ENCODE data around the gene CDK6.
"Not testable (repeated sequence)": the region's sequence is repeated elsewhere in the genome, so short reads cannot be mapped to it uniquely, and the experiment has no call there.

CDK6 gene

DNA sequence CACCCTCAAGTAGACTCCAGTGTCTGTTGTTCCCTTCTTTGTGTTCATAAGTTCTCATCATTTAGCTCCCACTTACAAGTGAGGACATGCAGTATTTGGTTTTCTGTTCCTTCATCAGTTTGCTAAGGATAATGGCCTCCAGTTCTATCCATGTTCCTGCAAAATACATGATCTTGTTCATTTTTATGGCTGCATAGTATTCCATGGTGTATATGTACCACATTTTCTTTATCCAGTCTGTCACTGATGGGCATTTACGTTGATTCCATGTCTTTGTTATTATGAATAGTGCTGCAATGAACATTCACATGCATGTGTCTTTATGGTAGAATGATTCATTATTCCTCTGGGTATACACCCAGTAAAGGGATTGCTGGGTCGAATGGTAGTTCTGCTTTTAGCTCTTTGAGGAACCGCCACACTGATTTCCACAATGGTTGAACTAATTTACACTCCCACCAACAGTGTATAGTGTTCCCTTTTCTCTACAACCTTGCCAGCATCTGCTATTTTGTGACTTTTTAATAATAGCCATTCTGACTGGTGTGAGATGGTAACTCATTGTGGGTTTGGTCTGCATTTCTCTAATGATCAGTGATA is 79.0 kb downstream of the CDK6 start:
- DNase-seq, result not testable (repeated sequence)

GRCh38 chr7:92755680-92756079 is 80.7 kb downstream of the CDK6 start:
- DNase-seq, result no peak

DNA sequence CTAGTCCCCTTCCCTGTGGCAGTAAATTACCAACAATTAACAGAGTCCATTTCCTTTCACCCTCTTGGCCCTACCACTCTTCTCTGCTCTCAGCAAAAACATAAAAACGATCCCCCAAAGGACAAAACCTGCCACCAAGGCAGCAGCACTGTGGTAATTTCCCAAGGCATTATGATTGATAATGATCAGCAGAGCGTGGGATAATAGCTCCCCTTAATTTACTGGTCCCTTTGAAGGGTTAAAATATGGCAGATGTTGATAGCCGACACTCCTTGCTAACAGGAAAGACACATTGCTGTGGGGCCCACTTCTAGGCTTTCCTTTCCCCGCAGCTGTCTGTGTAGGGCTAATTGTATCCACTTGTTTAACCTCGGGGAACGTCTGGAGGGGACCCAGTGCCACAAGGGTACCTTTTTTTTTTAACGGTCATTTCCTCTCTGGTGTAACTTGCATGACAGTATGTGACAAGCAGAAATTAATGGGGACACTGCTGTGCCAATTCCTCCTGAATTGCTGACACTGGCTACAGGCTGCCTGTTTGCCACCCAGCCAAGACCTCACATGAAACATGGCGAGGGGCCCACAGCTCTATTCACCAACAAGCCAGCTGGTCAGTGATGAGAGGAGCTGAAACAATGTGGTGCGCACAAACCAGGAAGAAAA is 81.3 kb downstream of the CDK6 start:
- no peak for DNase-seq

- no peak for DNase-seq
These were observed 82.8 kb downstream of the CDK6 start for GRCh38 chr7:92753614-92754013.

GRCh38 chr7:92751902-92752901 is 84.2 kb downstream of the CDK6 start:
- no peak for DNase-seq

- no peak for DNase-seq
These were observed 85.4 kb downstream of the CDK6 start for GRCh38 chr7:92750946-92751345.

- DNase-seq, result no peak
These were observed 85.9 kb downstream of the CDK6 start for GRCh38 chr7:92750447-92750839.

DNA sequence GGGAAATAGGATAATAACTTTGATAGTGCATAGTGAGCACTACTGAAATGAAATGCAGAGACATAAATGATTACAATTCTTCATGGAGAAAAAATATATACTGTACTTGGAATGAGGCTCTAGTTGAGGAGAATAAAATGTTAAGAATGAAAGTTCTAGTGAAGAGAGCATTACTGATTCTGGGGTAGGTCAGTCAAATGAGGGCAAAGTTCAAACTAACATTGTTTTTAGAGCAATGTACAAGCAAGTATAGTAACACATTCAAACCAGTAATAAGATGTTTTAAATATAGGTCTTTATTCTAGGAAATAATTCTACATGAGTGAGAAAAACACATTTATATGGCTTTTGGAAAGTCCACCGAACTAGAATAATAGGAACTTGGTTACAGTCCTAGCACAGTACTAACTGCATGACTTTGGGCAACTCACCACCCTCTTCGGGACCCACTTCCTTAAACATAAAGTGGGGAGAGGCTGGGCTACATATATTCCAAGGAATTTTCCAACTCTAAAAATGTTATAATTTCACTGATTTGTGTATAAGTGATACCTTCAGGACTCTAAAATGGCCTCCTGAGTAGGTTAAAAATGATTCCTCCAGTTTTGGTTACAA is 86.4 kb downstream of the CDK6 start:
- DNase-seq, result no peak

GRCh38 chr7:92749327-92749755 is 87.0 kb downstream of the CDK6 start:
- DNase-seq, result no peak

- DNase-seq, result no peak
These were observed 87.9 kb downstream of the CDK6 start for GRCh38 chr7:92748495-92748894.

DNA sequence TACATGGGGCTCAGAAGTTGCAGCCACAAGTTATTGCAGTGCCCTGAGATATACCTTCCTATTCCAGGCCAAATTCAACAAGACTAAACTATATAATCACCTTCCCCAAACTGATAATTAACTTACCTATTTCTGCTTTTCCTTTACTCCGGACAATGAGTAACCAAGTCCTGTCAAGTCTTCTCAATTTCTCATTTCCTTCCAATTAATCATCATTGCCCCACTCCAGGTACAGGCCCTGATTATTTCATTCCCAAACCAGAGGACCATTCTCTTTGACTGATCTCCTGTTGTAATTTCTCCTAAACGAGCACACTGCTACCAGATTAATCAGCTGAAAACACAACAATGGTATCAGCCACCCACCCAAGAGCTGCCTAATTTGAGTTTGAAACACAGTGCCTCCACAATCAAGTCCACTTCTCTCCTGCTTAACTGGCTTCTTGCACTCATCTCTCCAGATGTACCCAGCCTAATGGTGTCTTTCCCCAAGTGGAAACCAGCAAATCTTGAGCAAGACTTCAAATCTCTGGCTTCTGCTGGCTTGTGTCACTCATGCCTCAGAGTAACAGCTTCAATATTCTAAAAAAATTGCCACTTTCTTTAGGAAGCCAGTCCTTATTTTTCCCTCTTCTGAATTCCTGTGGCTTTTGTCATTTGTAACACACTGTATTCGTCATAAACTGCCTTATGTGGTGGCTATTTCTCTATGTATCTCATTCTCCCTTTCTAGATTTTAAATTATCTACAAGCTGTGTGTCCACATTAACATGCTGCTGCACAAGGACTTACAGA is 89.1 kb downstream of the CDK6 start:
- no peak for DNase-seq

GRCh38 chr7:92745241-92745640 is 91.1 kb downstream of the CDK6 start:
- DNase-seq, result no peak

GRCh38 chr7:92744180-92744579 is 92.2 kb downstream of the CDK6 start:
- DNase-seq, result not testable (repeated sequence)

- DNase-seq, result no peak
These were observed 94.2 kb downstream of the CDK6 start for GRCh38 chr7:92742186-92742585.

GRCh38 chr7:92740700-92741126 is 95.7 kb downstream of the CDK6 start:
- DNase-seq, result no peak

DNA sequence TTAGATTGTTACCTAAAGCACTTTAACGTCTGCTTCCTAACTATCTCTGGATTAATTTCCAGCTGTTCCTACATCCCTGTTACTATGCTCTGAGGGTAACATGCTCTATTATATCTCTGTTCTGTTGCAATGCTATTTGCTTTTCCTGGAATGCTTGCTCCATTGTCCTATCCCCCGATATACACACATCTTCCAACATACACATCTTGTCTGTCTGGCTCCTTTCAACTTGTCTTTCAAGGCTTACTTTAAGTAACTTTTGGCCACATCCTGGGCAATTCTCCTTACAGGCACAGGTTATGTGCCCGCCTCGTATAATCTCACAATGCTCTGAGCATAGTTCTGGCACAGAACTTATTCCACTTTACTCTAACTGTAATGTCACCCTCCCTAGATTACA is 96.2 kb downstream of the CDK6 start:
- DNase-seq, result no peak

DNA sequence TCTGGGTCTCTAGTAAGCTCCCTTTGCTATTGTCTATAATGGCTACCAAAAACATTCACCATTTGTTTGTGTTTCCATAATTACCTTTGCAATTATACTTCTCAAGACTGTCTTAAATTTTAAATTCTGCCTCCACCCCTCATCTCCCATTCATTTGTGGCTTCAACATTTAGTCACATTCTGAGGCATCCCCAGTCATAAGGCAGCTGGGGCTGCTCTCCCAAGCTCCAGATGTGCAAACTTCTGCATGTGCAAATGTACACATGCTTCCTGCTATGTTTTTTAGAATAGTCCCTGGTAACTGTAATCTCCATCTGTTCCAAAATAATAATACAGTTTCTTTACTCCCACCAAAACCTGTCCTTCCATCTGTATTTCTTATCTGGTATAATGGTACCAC is 97.3 kb downstream of the CDK6 start:
- DNase-seq, result no peak

DNA sequence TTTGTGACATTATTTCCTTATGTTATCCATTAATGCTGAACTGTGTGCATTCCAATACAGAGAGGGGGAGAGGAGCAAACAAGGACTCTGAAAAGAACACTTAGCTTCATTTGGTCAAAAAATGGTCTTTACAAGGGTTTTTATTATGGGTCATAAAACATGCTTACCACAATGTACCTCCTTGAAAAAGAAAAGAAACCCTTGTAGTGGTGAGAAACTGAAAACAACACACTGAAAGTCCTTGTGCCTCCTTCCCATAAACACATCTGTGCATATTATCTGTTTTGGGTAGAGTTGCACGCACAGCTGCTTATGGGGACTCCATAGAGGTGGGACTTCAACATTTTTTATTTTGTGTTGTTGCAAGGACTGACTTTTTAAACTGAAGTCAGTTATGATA is 98.7 kb downstream of the CDK6 start:
- no peak for DNase-seq

DNA sequence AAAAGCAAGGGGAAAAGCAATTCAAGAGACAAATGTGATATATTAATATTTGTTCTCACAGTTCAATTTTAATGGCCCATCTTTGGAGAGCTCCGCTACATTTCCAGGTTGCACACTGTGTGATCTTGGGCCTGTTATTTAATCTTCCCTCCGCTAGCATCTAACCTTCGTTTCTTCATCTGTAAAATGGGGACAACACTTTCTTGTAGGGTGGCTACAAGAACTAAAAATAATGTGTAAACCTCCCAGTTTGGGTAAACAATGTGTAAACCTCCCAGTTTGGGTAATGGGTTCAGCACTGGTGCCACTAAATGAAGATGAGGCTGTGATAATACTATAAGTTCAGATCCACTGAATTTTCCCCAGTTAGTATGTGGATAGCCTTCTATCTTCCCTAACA is 99.5 kb downstream of the CDK6 start:
- no peak for DNase-seq

DNA sequence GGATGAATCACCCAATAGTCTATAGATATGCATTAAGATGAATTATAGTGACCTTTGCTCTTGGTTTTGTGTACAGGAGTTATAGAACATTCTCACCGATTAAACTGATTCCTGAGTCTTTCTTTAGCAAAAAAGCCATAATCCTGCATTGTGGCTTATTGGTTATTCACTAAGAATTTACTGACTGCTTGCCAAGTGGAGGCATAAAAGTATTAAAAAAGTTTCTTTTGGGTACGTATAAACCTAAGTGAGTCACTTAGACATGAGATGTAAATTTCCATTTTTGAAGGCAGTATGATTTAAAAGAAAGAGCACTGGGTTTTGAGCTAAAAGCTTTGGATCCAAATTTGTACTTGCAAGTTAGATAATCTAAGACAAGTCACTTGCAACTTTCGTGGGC is 100.7 kb downstream of the CDK6 start:
- no peak for DNase-seq

- no peak for DNase-seq
These were observed 103.9 kb downstream of the CDK6 start for GRCh38 chr7:92732316-92733036.

All from activated gamma-delta T cell (primary cell).